Putamen (tissue), 1 donor: ENCODE results near the gene PRSS37.

Source experiments
- DNase-seq: peaks from one replicate; pipeline ENCODE4 v3.0.0-alpha.2; 2016; ENCODE audit warnings: low spot score

The PRSS37 gene

DNA sequence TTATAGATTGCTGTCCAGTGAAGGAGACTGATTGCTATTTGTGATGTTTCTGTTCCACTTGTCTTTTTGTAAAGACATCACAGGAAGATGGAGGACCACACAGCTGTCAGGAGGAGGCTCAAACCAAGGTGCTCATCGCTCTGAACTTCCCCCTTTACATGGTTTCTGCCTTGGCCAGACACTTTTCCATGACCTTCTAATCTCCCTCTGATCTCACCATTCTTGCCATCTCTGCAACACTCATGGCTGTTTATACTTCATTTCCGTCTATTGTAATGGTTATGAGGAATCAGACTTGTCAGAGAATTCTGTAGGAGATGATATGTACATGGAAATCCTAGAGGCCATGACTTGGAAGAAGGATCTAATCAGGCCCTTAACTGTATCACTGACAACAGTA lies 53.0 kb downstream of the PRSS37 start:
- DNase-seq = no peak
